Measurements from ENCODE around the gene ZNF652.
A peak's percentile ranks its signal among the peaks of the same experiment; 100 is the strongest.
"Not testable (repeated sequence)": the region's sequence is repeated elsewhere in the genome, so short reads cannot be mapped to it uniquely, and the experiment has no call there.

The ZNF652 gene

DNA sequence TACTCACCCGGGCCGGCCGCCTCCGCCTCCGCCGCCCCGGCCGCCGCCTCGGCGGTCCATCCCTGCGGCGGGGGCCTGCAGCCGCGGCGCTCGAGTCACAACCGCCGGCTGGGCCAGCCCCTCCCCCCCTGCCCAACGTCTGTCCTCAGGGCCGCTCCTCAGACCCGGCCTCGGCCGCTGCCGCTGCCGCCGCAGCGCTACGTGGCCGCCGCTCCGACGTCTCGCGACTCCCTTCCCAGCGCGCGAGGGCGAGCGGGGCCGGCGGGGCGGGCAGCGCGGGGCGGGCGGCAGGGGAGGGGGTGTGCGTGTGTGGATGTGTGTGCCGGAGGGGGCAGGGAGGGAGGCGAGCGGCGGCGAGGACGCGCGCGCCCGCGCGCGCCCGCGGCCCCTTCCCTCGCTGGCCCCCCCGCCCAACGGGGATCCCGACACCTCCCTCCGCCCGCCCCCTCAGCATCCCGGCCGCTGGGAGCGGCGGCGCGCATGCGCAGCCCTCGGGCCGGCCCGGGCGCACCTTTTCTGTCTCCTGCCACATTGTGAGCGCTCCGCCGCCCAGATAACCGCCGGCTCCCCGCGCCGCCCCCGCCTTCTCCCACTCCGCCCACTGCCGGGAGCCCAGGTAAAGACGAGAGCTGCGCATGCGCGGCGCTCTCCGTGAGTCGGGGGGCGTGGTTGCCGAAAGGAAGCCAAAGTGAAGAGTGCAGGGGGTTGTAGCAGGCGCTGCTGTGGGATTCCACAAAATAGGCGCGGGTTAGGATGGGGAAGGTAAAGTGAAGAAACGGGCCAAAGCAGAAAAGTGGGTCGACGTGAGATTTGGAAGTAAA is at the start of gene ZNF652:
Gene ZNF652 (minus strand): TSS at position 349 of the 821 bp plus-strand sequence. CDS start 44,525 bp downstream, outside the sequence.
- DNase-seq = peak; percentile 90

GRCh38 chr17:49409066-49409465 is 47.0 kb upstream of the ZNF652 start:
- no peak for DNase-seq

GRCh38 chr17:49407981-49408501 is 46.0 kb upstream of the ZNF652 start:
- peak; percentile 76 for DNase-seq

DNA sequence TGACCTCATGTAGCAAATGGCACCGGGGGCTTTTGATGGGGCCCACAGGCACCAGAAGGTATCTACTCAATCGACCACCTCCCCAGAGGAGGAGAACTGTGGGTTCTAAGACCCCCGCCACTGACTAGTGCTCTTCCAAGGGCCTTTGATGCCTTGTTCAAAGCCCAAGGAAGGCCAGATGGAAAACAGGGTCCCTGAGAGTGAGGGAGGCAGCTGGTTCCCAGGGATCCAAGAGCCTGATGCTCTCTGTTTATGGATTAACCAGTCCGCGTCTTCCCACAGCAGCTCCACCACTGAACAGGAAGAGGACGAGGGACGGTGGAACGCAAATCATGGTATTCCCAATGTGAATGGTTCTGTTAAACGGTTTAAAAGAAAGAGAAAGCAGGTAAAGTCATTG is 45.0 kb upstream of the ZNF652 start:
- no peak for DNase-seq

DNA sequence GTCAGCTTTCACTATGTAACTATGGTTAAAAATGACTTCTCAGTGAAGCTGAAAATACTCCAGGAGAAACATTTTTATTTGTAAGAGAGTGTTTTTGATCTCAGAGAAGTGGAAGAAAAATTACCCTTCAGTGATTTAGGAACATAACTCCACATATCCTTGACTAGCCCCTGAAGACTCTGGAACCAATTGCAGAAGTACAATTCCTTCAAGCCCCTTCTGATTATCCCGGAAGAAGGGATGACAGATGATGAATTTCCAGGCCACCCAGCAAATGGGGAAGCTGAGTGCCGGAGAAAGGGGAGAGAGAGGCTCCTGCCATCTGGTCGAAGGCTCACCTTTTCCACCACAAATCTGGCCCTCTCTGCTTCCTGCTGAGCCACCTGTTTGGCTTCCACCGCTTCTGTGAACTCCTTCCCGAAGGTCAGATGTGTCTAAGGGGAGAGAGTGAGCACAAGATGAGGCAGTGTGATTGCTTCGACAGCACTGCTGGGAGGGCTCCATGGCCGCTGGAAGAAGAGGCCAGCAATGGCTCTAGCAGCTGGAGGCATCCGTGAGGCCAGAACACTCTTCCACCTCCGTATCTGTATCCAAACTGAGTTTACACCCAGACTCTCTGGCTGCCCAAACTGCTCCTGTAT is 44.5 kb upstream of the ZNF652 start:
- no peak for DNase-seq

GRCh38 chr17:49404906-49405305 is 42.9 kb upstream of the ZNF652 start:
- DNase-seq = no peak

- no peak for DNase-seq
Observed at GRCh38 chr17:49404361-49404760, 42.3 kb upstream of the ZNF652 start.

DNA sequence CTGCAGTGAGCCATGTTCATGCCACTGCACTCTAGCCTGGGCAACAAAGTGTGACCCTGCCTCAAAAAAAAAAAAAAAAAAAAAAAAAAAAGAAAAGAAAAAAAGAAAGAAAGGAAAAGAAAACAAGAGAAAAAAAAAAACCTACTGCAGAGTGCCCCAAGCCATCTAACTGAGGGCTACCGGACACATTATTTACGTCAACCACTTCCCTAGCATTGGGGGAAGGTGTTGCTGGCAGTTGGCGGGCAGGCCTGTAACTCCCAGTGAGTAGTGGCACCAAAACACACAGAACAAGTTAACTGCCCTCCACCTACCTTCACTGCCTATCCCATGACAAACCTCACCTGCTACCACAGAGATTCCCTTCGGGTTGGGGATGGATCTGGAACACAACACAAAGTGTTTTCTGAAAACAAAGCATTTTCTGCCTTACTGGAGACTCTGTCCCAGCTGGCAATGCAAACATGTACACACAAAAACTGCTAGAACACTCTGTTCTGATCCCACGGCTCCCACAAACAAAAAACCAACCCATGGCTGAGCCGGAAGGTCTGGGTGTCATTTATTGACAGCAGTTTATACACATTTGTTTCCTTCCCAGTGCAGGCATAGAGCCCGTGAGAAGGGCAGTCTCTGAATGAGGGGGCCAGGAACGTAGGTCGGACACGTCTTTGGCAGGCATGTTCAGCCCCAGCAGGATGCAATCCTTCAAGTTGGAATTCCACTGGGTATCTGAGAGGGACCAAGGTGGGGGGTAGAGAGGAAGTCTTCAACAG is 41.7 kb upstream of the ZNF652 start:
- DNase-seq = no peak

DNA sequence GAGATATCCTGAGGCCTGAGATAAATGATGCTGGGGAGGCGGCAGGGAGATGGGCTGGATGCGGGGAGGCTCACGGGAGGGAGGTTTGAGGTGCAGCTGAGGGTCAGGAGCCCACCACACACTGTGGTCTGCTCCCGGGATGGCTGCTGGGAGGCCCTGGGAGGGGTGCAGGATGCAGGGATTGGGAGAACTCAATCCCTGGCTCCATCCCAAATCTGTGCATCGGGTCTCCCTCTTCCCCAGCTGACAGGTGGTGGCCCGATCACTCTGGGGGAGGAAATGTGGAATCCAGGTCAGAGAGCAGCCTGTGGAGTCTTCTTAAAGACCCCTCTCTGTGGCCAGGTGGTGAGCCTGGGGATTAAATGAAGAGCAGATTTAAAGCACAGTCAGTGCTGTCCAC is 40.7 kb upstream of the ZNF652 start:
- no peak for DNase-seq

- DNase-seq = no peak
Observed at GRCh38 chr17:49401971-49402611, 40.0 kb upstream of the ZNF652 start.

- no peak for DNase-seq
Observed at GRCh38 chr17:49399995-49400394, 37.9 kb upstream of the ZNF652 start.

GRCh38 chr17:49397586-49397985 is 35.5 kb upstream of the ZNF652 start:
- DNase-seq = no peak

DNA sequence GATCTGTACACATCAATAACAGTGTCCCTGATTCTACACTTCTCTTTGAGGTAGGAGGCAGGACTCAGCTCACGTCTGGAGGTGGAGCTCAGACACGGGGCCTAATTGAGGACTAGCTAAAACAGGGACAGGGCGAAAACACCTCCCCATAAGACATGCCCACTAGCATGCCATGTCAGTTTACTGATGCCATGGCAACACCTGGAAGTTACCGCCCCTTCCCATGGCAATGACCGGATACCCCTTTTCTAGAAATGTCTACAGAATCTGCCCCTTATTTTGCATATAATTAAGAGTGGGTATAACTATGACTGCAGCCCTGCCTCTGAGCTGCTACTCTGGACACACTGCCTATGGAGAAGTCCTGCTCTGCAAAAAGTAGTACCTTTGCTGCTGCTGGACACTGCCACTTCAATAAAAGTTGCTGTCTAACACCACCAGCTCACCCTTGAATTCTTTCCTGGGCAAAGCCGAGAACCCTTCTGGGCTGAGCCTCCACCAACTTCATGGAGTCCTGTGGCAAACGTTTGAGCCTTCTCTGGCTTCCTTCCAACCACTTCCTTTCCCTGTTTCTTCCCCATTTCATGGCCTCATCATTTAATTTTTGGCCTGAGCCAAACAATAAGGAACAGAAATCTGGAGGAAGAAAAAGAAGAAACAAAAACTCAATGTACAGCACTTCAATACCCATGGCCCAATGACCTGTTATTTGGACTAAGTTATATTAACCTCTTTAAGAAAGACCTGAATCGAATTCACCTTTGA is 31.6 kb upstream of the ZNF652 start:
- DNase-seq = no peak

DNA sequence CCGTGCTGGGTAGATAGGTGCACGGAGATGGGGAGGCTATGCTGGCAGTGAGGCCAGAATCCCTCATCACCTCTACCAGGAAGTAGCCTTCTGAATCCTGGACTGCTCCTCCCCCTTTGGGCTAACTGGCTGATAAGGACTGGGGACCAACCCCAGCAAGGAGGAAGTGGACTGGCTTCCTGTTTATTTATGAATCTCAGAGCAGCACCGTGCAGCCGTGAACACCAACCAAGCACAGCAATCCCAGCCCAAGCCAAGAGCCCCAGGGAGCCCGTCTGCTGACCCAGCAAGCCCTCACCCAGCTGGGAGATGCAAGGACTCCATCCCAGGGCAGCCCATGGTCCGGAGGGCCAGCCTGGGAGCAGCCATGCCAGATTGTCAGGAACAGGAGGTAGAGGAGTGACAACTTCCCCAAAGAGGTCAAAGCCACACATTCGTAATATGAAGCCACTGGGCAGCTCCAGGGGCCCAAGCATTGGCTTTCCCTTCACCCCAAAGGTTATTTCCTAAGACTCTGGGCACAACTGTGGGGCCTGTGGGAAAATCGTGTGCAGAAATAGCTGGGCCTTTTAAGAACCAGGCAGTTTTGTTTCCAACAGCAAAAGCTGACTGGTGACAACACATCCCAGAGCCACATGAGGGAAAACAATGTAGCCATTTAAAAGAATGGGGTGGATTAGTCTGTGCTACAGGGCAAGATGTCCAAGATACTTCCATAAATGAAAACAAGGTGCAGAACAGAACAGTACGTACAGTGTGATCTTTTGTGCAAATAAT is 28.7 kb upstream of the ZNF652 start:
- no peak for DNase-seq

- DNase-seq = not testable (repeated sequence)
Observed at GRCh38 chr17:49389514-49390347, 27.7 kb upstream of the ZNF652 start.

DNA sequence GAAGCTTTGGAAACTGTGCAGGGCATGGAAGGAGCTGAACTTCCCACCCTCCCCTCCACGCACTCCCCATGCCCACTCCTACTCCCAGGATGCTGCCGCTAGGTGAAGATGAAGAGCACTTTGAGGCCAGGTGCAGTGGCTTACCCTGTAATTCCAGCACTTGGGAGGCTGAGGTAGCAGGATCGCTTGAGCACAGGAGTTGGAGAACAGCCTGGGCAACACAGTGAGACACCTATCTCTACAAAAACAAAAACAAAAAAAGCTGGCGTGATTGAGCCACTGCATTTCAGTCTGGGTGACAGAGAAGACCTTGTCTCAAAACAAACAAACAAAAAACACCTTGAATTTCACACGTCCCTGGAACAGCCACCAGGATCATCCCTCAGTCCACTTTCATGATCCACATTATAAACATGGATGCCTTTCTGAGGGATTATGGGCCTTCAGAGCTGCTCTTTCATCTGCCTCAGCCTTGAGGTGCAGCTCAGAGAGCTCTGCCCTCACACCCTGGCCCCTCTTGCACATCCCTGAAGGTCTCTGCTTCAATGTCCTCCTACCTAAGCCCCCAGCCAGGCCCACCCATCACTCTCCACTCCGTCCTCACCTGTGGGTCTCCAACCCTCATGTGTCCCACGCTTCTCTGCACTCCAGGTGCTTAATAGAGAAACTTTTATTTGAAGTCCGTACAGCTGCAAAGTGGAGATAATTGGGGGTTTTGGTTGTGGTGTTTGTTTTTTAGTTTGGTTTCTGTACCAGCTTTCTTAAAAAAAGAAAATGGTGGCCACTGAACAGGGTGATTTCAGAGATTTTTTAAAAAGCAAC is 26.9 kb upstream of the ZNF652 start:
- no peak for DNase-seq

DNA sequence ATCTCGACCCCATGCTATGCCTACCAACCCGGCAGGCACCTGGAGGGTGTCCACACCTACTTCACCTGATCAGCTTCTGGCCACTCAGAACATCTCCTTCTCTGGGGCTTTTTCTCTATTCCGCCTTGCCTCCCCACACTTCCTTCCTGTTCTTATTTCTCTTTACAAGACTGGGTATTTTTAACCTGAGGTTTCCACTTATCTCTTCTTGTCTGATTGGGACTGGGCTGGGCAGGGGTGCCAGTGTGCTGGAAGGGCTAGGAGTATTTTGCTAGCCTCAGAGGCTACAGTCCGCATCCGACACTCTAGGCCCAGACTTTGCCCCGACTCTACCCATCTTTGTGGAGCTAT is 26.2 kb upstream of the ZNF652 start:
- no peak for DNase-seq

GRCh38 chr17:49387498-49388289 is 25.6 kb upstream of the ZNF652 start:
- DNase-seq = no peak

GRCh38 chr17:49386373-49386772 is 24.3 kb upstream of the ZNF652 start:
- no peak for DNase-seq

Measured in NCI-H2081 treated with DMSO at 0.1 percent for 48 hours (cell line).